GM19438 (cell line): Measurements from ENCODE around the gene LDAF1.
"Not testable (repeated sequence)": the region's sequence is repeated elsewhere in the genome, so short reads cannot be mapped to it uniquely, and the experiment has no call there.

Source experiments
- ATAC-seq: cut with Tn5 transposase; IDR thresholded peaks from one replicate; pipeline ENCODE4 v1.9.1; 2021; ENCODE audit warnings: low read depth; ENCODE audit not compliant: unreplicated experiment

Gene LDAF1

GRCh38 chr16:21161211-21161610, 2.7 kb downstream of the LDAF1 start:
- no peak for ATAC-seq

- ATAC-seq = no peak
Measured at GRCh38 chr16:21162661-21163151, 4.2 kb downstream of the LDAF1 start.

- no peak for ATAC-seq
Measured at GRCh38 chr16:21163576-21163975, 5.1 kb downstream of the LDAF1 start.

- ATAC-seq = no peak
Measured at GRCh38 chr16:21164521-21165168, 6.2 kb downstream of the LDAF1 start.

GRCh38 chr16:21166561-21166961, 8.1 kb downstream of the LDAF1 start:
- no peak for ATAC-seq

GRCh38 chr16:21167360-21167759, 8.9 kb downstream of the LDAF1 start:
- ATAC-seq = no peak

GRCh38 chr16:21167929-21168602, 9.6 kb downstream of the LDAF1 start:
- ATAC-seq = no peak

- ATAC-seq = no peak
Measured at GRCh38 chr16:21169249-21169981, 10.9 kb downstream of the LDAF1 start.

GRCh38 chr16:21170116-21170515, 11.6 kb downstream of the LDAF1 start:
- not testable (repeated sequence) for ATAC-seq

GRCh38 chr16:21172650-21173049, 14.2 kb downstream of the LDAF1 start:
- ATAC-seq = no peak

- no peak for ATAC-seq
Measured at GRCh38 chr16:21175397-21175796, 16.9 kb downstream of the LDAF1 start.

- ATAC-seq = no peak
Measured at GRCh38 chr16:21179126-21179982, 20.9 kb downstream of the LDAF1 start.

- ATAC-seq = no peak
Measured at GRCh38 chr16:21179983-21180365, 21.5 kb downstream of the LDAF1 start.

- ATAC-seq = no peak
Measured at GRCh38 chr16:21183995-21184394, 25.5 kb downstream of the LDAF1 start.

- ATAC-seq = no peak
Measured at GRCh38 chr16:21184834-21185233, 26.4 kb downstream of the LDAF1 start.

- no peak for ATAC-seq
Measured at GRCh38 chr16:21185659-21186325, 27.3 kb downstream of the LDAF1 start.

GRCh38 chr16:21186326-21186691, 27.8 kb downstream of the LDAF1 start:
- ATAC-seq = no peak

- no peak for ATAC-seq
Measured at GRCh38 chr16:21189311-21189710, 30.8 kb downstream of the LDAF1 start.

GRCh38 chr16:21190013-21190412, 31.5 kb downstream of the LDAF1 start:
- no peak for ATAC-seq

- no peak for ATAC-seq
Measured at GRCh38 chr16:21190599-21190998, 32.1 kb downstream of the LDAF1 start.
